Neural cell (in vitro differentiated cells): ENCODE measurements around the gene OSCP1.
A peak's percentile ranks its signal among the peaks of the same experiment; 100 is the strongest.

ENCODE experiments used
- CTCF ChIP-seq: fragments of 450-650 bp; IDR thresholded peaks from 2 replicates; pipeline ENCODE4 v1.5.1; 2014; ENCODE audit warnings: antibody characterized with exemption, mild to moderate bottlenecking, moderate library complexity; ENCODE audit not compliant: poor library complexity, severe bottlenecking
- EP300 ChIP-seq: fragments of 450-650 bp; conservative IDR thresholded peaks from 2 replicates; pipeline ENCODE4 v1.6.1; 2014; ENCODE audit warnings: antibody characterized with exemption, mild to moderate bottlenecking, moderate library complexity; ENCODE audit not compliant: poor library complexity, severe bottlenecking
- RAD21 ChIP-seq: fragments of 450-650 bp; conservative IDR thresholded peaks from 2 replicates; pipeline ENCODE4 v1.6.1; 2014; ENCODE audit warnings: antibody characterized with exemption, mild to moderate bottlenecking, moderate library complexity
- REST ChIP-seq: IDR thresholded peaks from 2 replicates; pipeline ENCODE4 v1.6.1; 2012; ENCODE audit warnings: borderline replicate concordance

DNA sequence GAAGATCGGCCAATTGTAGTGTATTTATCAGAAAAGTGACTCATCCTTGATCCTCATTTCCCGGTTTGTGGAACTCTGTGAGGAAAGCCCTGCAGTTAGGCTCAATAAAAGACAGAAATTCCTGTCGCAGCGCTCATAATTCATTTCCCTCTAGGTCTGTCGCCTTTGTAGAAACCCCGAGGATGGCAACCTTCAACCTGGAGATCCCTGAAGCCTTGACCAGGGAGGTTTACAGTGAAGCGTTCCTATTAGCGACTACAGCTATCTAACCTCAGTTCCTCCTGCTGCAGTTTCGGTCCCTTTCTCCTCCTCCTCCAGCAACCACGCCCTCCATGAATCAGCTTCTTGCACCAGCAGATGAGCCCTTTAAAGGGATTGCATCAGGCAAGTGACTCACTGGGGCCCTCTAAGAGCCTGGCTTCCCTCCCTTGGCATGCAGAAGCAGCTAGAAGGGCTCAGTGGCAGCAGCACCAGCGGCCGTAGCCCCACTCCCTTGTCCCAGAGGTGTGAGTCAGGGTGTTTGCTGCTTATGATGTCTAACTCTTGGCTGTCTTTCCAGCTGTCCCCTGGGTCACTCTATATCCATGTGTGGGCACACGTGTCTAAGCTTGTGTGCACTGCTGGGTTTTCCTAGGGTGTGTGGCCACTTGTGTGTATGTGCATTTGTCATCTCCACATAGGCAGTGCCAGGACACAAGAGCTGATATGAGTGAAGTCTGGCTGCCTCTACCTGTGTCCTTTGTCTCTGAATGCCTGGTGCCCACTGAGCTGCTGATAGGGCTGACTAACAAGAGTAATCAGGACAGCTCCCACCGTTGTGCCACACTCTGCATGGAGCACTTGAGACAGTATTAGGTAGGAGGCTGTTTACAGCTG is 63.7 kb downstream of the OSCP1 start:
- TF ChIP-seq RAD21 (no peak), EP300 (no peak), CTCF (no peak), REST (peak; percentile 59)
